ENCODE results near the gene CDAN1.
A peak's percentile ranks its signal among the peaks of the same experiment; 100 is the strongest.

CDAN1 gene

GRCh38 chr15:42704492-42704926 lies 32.4 kb downstream of the CDAN1 start:
- peak; percentile 68 for DNase-seq

DNA sequence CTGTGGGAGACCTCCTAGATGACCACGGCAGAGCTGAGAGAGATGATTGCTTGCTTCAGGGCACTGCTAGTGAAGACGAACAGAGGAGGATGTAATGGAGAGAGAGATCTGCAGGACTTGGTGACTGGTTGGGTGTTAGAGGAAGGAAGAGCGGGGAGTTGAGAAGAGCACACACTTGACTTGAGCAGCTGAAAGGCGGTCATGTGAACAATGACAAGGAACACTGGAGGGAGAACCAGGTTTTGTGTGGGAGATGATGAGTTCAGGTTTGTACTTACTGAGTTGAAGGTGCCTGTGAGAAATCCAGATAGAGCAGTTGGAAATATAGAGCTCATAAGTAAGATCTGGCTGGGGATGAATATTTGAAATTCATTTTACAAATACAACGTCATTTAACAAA lies 40.3 kb downstream of the CDAN1 start:
- no peak for DNase-seq

GRCh38 chr15:42695527-42696071 lies 41.3 kb downstream of the CDAN1 start:
- DNase-seq = no peak

GRCh38 chr15:42694398-42694797 lies 42.5 kb downstream of the CDAN1 start:
- no peak for DNase-seq

DNA sequence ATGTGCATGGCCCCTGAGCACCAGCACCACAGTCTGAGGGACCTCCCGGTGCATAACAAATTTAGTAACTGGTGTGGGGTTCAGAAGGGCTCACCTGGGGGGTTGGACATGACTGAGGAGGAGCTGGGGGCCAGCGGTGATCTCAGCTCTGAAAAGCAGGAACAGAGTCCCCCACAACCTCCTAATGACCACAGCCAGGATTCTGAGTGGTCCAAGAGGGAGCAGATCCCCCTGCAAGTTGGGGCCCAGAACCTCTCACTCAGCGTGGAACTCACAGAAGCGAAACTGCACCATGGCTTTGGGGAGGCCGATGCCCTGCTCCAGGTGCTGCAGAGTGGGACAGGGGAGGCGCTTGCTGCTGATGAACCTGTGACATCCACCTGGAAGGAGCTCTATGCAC lies 43.0 kb downstream of the CDAN1 start:
- DNase-seq = no peak

- no peak for DNase-seq
Measured at GRCh38 chr15:42693496-42693895, 43.4 kb downstream of the CDAN1 start.

- no peak for DNase-seq
Measured at GRCh38 chr15:42692997-42693396, 43.9 kb downstream of the CDAN1 start.

GRCh38 chr15:42692536-42692935 lies 44.4 kb downstream of the CDAN1 start:
- no peak for DNase-seq

DNA sequence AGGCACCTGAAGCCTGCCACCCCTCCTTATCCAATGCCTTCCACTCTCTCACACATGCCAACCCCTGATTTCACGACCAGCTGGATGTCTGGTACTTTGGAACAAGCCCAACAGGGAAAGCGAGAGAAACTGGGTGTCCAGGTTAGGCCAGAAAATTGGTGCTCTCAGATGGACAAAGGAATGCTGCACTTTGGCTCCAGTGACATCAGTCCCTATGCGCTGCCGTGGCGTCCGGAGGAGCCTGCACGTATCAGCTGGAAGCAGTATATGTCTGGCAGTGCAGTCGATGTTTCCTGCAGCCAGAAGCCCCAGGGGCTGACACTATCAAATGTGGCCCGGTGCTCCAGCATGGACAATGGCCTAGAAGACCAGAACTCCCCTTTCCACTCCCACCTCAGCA lies 45.2 kb downstream of the CDAN1 start:
- no peak for DNase-seq

- peak; percentile 38 for DNase-seq
Measured at GRCh38 chr15:42691308-42691707, 45.6 kb downstream of the CDAN1 start.

DNA sequence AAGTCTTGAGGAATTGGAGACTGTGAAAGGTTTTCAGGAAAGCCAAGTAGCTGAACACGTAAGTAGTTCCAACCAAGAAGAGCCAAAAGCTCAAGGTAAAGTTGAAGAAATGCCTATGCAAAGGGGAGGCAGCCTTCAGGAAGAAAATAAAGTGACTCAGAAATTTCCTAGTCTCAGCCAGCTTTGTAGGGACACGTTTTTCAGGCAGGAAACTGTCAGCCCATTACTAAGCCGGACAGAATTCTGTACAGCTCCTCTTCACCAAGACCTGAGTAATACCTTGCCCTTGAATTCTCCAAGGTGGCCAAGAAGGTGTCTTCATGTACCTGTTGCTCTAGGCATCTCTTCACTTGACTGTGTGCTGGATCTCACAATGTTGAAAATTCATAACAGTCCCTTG lies 48.6 kb downstream of the CDAN1 start:
- DNase-seq = no peak

DNA sequence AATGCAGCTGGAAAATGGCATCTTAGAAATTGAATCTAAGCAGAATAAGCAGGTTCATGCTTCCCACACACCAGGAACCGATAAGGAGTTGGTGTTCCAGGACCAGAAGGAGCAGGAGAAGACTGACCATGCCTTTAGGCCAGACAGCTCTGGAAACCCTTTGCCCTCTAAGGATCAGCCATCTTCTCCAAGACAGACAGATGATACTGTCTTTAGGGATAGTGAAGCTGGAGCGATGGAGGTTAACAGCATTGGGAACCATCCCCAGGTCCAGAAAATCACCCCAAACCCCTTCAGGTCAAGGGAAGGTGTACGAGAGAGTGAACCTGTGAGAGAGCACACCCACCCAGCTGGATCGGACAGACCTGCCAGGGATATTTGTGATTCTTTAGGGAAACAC lies 49.2 kb downstream of the CDAN1 start:
- no peak for DNase-seq

DNA sequence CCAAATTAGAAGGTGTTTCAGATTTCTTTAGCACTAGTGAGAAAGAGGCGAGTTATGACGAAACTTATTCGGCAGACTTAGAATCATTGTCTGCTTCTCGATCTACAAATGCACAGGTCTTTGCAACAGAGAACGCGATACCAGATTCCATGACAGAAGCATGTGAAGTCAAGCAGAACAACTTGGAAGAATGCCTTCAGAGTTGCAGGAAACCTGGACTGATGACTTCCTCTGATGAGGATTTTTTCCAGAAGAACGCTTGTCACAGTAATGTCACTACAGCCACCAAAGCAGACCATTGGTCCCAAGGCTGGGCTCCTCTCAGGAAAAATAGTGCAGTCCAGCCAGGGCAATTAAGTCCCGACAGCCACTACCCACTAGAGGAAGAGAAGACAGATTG lies 50.6 kb downstream of the CDAN1 start:
- DNase-seq = no peak

DNA sequence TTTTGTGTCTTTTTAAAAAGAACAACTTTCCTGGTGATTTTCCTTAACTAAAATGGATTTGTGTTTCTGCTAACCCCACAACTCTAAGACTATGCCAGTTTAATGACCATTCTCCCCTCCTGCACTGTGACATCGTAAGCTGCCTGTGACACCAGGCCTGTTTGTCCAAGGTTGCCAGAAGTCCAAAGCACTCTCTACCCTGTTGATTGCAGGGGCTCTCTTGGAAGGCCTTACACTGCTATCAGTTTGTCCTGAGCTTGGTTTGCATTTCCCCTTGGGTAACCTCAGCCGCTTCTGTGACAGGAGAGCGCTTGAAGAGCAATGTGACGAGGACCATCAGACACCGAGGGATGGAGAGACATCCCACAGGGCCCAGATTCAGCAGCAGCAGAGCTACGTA lies 55.8 kb downstream of the CDAN1 start:
- DNase-seq = no peak

- DNase-seq = peak; percentile 86
Measured at GRCh38 chr15:42680142-42680482, 56.8 kb downstream of the CDAN1 start.

GRCh38 chr15:42679285-42680141 lies 57.4 kb downstream of the CDAN1 start:
- DNase-seq = no peak

DNA sequence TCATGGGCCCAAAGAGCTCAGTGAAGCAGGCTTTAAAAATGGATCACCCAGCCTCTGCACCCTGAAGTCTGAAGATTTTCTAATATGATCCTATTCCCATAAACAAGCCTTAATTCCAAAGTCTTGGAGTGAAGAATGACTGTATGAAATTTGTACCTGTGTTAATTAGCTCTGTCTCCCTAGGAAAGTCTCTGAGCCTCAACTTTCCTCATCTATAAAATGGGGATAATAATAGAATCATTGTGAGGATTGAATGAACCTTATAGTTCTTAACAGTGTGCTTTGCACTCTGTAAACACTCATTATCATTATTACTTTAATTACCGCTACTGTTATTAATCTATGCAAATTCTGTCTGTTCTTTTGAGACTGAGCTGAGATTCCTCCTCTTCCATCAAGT lies 61.9 kb downstream of the CDAN1 start:
- no peak for DNase-seq

DNA sequence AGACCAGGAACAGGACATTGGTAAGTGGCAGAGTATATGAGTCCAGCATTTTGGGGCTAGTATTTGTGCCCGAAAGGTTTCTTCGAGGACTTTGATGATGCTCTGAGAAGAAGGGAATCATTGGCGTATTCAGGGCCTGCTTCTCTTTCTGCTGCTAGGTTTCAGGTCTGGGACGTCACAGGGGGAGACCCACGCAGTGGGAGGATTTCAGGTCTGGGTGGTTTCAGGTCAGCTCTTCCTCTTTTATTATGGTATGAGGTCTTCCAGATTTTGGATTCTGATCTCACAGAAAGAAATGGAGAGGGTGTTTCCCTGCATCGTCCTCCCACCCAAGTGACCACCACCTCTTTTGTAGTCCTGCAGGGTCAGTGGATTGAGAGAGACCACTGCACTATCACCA lies 62.5 kb downstream of the CDAN1 start:
- DNase-seq = no peak

Data from activated CD4-positive, alpha-beta T cell treated with anti-CD3 and anti-CD28 coated beads, Interleukin-2, Interleukin-6, amounts not matched to agents 100 ng/mL and 50 ng/mL, durations not matched to agents 16 hours and 8 hours (primary cell).